ENCODE results near the gene DENND2D.

The DENND2D gene

GRCh38 chr1:111184663-111185062, 15.8 kb downstream of the DENND2D start:
- Histone ChIP-seq H3K9me3 (ENCODE audit: control insufficient read depth, low read length) (no peaks in the 10 kb centered on the region), H3K4me2 (ENCODE audit: low read length) (no peak overlapping the region), H3K4me3 (ENCODE audit: low read depth, low read length) (no peak overlapping the region), H3K4me1 (no peaks in the 10 kb centered on the region), H3K27me3 (ENCODE audit: control insufficient read depth, insufficient read depth, low read length) (no peaks in the 10 kb centered on the region), H3K79me2 (no peaks in the 10 kb centered on the region), H3K9ac (no peak overlapping the region), H3K27ac (no peak overlapping the region), H2AFZ (no peak overlapping the region), H3K36me3 (ENCODE audit: control insufficient read depth, insufficient read depth, low read length) (no peaks in the 10 kb centered on the region)
- TF ChIP-seq CTCF (IDR thresholded peaks at IDR 0.05): no peak

DNA sequence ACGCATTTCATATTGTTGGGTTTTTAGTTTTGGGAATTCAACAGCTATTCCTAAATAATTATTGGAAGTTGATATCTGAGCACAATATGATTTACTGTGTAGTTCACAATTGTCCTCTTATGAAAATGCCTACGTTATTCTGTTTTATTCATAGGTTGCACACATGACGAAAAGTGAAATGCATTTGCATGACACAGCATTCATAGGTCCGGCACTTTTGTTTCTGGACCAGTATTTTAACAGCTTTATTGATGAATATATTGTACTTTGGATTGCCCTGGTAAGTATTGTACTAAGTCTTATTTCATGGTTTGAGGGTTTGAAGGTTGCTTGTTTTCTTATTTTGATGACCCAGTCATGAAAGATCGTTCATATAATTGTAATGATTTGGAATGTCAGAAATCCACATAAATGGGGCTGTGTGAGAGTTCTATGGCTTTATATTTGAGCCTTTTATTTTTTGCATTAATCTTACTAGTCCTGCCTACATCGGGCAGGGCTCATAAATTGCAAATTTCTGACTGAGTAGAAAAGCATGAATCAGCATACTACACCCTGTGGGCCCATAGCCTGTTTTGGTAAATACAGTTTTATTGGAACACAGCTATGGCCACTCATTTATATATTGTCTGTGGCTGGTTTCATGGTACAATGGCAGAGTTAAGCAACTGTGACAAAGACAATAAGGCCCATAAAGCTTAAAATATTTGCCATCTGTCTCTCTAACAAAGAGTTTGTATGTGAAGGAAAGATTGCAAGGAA, 17.0 kb downstream of the DENND2D start:
- no peaks in the 10 kb centered on the region for H3K4me1 ChIP-seq
- no peaks in the 10 kb centered on the region for H3K9me3 ChIP-seq (ENCODE audit: control insufficient read depth, low read length)
- no peak overlapping the region for H2AFZ ChIP-seq
- H3K9ac ChIP-seq: no peak overlapping the region
- H3K79me2 ChIP-seq: no peaks in the 10 kb centered on the region
- no peak overlapping the region for H3K4me2 ChIP-seq (ENCODE audit: low read length)
- no peaks in the 10 kb centered on the region for H3K36me3 ChIP-seq (ENCODE audit: control insufficient read depth, insufficient read depth, low read length)
- no peak overlapping the region for H3K4me3 ChIP-seq (ENCODE audit: low read depth, low read length)
- TF ChIP-seq CTCF (IDR thresholded peaks at IDR 0.05): no peak
- no peaks in the 10 kb centered on the region for H3K27me3 ChIP-seq (ENCODE audit: control insufficient read depth, insufficient read depth, low read length)
- no peak overlapping the region for H3K27ac ChIP-seq

DNA sequence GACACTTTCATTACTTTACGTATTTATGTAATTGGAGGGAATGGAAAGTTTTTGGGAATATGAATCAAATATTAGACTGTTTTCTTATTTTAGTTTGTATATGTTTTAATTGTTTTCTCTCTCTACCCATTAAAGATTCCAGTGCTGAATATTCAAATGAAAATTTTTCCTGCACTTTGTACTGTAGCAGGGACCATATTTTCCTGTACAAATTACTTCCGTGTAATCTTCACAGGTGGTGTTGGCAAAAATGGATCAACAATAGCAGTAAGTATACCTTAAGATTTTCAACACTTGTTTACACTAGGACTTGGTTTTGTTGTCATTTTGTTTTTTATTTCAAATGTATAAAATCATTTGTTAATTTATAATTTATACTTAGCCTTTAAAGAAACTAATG, 18.4 kb downstream of the DENND2D start:
- Histone ChIP-seq H2AFZ (no peak overlapping the region), H3K27me3 (ENCODE audit: control insufficient read depth, insufficient read depth, low read length) (no peaks in the 10 kb centered on the region), H3K4me1 (no peaks in the 10 kb centered on the region), H3K36me3 (ENCODE audit: control insufficient read depth, insufficient read depth, low read length) (no peaks in the 10 kb centered on the region), H3K79me2 (no peaks in the 10 kb centered on the region), H3K4me2 (ENCODE audit: low read length) (no peak overlapping the region), H3K9ac (no peak overlapping the region), H3K27ac (no peak overlapping the region), H3K9me3 (ENCODE audit: control insufficient read depth, low read length) (no peaks in the 10 kb centered on the region), H3K4me3 (ENCODE audit: low read depth, low read length) (no peak overlapping the region)
- TF ChIP-seq CTCF (IDR thresholded peaks at IDR 0.05): no peak

DNA sequence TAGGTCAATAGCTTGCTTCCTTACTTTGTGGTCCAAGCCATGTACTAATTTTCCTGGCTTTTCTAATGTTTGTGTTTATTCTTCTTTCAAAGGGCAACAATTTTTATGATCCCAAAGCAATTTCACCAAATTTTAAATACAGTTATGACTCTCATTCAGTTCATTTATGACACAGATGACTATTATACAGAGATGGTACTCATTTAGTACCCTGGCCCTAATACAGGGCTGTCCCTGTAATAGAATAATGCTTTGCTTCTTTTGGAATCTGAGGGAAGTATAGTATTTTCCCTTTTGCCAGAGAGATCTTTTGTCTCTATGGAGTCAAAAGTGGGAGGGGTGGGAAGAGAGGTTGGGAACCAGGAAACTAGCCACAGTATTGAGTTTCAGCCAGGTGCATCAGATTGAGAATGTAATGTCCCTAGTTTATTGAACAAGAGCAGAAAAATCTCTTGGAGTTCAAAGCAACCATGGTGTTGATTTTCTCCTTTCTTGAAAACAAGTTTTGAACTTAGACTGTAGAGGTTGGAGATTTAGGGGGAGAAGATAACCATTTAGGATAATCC, 20.4 kb downstream of the DENND2D start:
- Histone ChIP-seq H3K4me3 (ENCODE audit: low read depth, low read length) (no peak overlapping the region), H3K9ac (no peak overlapping the region), H3K27me3 (ENCODE audit: control insufficient read depth, insufficient read depth, low read length) (no peaks in the 10 kb centered on the region), H3K36me3 (ENCODE audit: control insufficient read depth, insufficient read depth, low read length) (no peaks in the 10 kb centered on the region), H3K4me1 (no peaks in the 10 kb centered on the region), H3K27ac (no peak overlapping the region), H3K4me2 (ENCODE audit: low read length) (no peak overlapping the region), H2AFZ (no peak overlapping the region), H3K9me3 (ENCODE audit: control insufficient read depth, low read length) (no peaks in the 10 kb centered on the region), H3K79me2 (no peaks in the 10 kb centered on the region)
- TF ChIP-seq CTCF (IDR thresholded peaks at IDR 0.05): no peak

DNA sequence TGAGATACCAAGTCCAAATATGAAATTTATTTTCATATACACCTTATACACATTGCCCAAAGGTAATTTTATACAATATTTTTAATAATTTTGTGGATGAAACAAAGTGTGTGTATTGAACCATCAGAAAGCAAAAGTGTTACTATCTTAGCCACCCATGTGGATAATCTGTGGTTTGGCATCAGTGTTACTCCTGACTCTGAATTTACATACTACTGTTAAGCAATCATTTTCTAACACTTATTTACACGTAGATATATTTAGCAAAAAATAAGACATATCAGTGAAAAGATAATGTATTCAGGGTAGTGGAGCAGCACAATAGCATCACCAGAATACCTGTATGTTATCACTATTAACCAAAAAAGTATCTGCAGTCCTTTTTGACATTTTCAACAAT, 23.8 kb downstream of the DENND2D start:
- Histone ChIP-seq H3K36me3 (ENCODE audit: control insufficient read depth, insufficient read depth, low read length) (no peaks in the 10 kb centered on the region), H3K4me2 (ENCODE audit: low read length) (no peak overlapping the region)

More for the DNA sequence above, 23.8 kb downstream of the DENND2D start:
- Histone ChIP-seq H3K4me1 (no peaks in the 10 kb centered on the region), H2AFZ (no peak overlapping the region), H3K27ac (no peak overlapping the region), H3K9ac (no peak overlapping the region), H3K27me3 (ENCODE audit: control insufficient read depth, insufficient read depth, low read length) (no peaks in the 10 kb centered on the region), H3K4me3 (ENCODE audit: low read depth, low read length) (no peak overlapping the region), H3K79me2 (no peaks in the 10 kb centered on the region), H3K9me3 (ENCODE audit: control insufficient read depth, low read length) (no peaks in the 10 kb centered on the region)
- no peak for TF ChIP-seq CTCF (IDR thresholded peaks at IDR 0.05)

All from parathyroid adenoma (tissue), 2 donors.